Upper lobe of right lung (tissue), 1 donor: ENCODE data around the gene MYO16. TPM values are rescaled to one million over a fixed set of nuclear protein-coding genes. Genes with fewer than 3 reads are reported as not detected.

Experiments
- ATAC-seq: fragments of 200-7000 bp; cut with Tn5 transposase; one replicate; pipeline ENCODE4 v1.9.1; 2020; ENCODE audit warnings: mild to moderate bottlenecking, moderate library complexity
- DNase-seq: peaks from one replicate; pipeline ENCODE4 v3.0.0-alpha.2; 2020
- H3K27ac ChIP-seq: fragments of 200-600 bp; one replicate; pipeline ENCODE4 v1.8.0; 2022
- H3K27me3 ChIP-seq: fragments of 200-600 bp; one replicate; pipeline ENCODE4 v1.8.0; 2022; ENCODE audit warnings: mild to moderate bottlenecking
- H3K36me3 ChIP-seq: fragments of 200-600 bp; one replicate; pipeline ENCODE4 v1.8.0; 2022
- H3K4me1 ChIP-seq: fragments of 200-600 bp; one replicate; pipeline ENCODE4 v1.8.0; 2022
- H3K4me3 ChIP-seq: fragments of 200-600 bp; one replicate; pipeline ENCODE4 v1.8.0; 2022; ENCODE audit warnings: mild to moderate bottlenecking
- H3K9me3 ChIP-seq: fragments of 200-600 bp; one replicate; pipeline ENCODE4 v1.8.0; 2022
- intact Hi-C: fragments of 100-400 bp; cut with DNase I; formaldehyde crosslinking; loops from one replicate; pipeline ENCODE4 v1.11.0; 2022
- total RNA-seq: library from RNA; stranded (reverse); fragmentation: NEBNext Ultra II Directional; extraction: Animal tissue kit (Norgen Biotek cat#: 25700); gene quantifications from one replicate; pipeline ENCODE4 v1.2.1, GENCODE V29; 2021
- TF ChIP-seq, protein P1 (sequence below): fragments of 200-600 bp; IDR thresholded peaks from one replicate; pipeline ENCODE4 v1.8.0; 2022; ENCODE audit warnings: antibody characterized with exemption
- donor health status: DM: no; HTN: yes; CAD: no; lungs with severe emphysema.

The MYO16 gene
- total RNA-seq, 1 donor from 2014 or later: 0.46 TPM

DNA sequence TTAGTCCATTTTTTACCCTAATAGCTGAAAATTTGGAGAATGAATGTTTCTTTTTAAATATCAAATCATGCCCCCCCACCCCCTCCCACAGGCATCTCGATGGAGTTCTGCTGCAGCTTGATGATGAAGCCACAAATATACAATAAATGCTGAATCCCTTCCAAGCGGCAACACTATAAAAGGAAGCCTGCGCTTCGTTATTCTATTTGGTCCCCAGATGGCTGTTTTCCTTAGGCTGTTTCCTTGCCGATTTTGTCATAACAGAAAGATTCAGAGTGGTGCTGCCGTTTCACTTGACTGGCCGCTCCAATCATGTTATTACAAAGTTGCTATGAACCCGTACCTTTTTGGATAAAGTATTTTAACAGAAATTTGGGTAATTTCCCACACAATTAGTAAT lies 79.5 kb downstream of the MYO16 start:
- no peak overlapping the region for H3K4me3 ChIP-seq
- ATAC-seq (no peak), DNase-seq (no peak)
- TF ChIP-seq, protein P1, sequence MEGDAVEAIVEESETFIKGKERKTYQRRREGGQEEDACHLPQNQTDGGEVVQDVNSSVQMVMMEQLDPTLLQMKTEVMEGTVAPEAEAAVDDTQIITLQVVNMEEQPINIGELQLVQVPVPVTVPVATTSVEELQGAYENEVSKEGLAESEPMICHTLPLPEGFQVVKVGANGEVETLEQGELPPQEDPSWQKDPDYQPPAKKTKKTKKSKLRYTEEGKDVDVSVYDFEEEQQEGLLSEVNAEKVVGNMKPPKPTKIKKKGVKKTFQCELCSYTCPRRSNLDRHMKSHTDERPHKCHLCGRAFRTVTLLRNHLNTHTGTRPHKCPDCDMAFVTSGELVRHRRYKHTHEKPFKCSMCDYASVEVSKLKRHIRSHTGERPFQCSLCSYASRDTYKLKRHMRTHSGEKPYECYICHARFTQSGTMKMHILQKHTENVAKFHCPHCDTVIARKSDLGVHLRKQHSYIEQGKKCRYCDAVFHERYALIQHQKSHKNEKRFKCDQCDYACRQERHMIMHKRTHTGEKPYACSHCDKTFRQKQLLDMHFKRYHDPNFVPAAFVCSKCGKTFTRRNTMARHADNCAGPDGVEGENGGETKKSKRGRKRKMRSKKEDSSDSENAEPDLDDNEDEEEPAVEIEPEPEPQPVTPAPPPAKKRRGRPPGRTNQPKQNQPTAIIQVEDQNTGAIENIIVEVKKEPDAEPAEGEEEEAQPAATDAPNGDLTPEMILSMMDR: no peak
- no peak overlapping the region for H3K27ac ChIP-seq
- H3K27me3 ChIP-seq: no peaks in the 10 kb centered on the region
- intact Hi-C loops: no loop called here
- no peaks in the 10 kb centered on the region for H3K4me1 ChIP-seq
- H3K36me3 ChIP-seq: no peaks in the 10 kb centered on the region
- no peaks in the 10 kb centered on the region for H3K9me3 ChIP-seq

DNA sequence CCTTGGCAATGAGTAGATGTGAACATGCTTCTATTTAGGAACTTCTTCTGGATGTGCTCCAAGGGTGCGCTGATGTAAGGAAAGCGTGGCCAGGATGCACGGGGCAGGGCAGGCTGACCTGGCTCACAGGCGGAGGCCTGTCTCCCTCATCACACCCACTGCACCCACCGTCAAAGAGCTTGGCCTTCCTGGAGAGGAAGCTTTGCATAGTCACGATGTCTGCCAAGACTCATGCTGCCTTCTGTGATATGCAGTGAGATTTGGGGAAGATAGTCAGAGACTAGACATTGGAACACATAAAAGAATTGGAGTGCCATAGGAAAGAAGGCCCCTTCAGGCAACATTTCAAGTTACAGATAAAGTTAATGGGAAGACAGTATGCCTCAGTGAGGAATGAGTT lies 82.0 kb downstream of the MYO16 start:
- intact Hi-C loops: no loop called here
- no peaks in the 10 kb centered on the region for H3K36me3 ChIP-seq

DNA sequence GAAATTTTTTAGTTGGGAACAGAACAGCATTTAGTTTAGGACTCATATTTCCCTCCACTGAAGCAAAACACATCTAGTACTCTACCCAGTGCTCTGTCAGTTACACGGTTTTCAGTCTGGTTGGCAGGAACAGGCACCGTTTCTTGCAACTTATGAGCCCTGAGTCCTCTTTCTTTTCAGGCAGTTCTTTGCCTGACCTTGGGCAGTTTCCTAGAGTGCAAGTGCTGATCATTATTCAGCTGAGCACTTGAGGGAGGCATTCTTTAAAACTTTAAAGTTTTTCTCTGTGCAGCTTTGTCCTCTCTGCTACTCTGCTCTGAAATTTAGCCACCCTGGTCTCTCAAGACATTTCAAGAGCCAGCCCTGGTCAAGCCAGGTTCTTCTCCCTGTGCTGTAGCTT lies 96.1 kb downstream of the MYO16 start:
- intact Hi-C loops: no loop called here
- Histone ChIP-seq H3K27ac (no peak overlapping the region), H3K36me3 (no peaks in the 10 kb centered on the region), H3K9me3 (no peaks in the 10 kb centered on the region), H3K4me1 (no peaks in the 10 kb centered on the region), H3K27me3 (no peaks in the 10 kb centered on the region), H3K4me3 (no peak overlapping the region)
- TF ChIP-seq, protein P1: no peak
- no peak for ATAC-seq
- DNase-seq: no peak

More for the DNA sequence above, 82.0 kb downstream of the MYO16 start:
- no peak for ATAC-seq
- DNase-seq: no peak
- TF ChIP-seq, protein P1: no peak
- no peak overlapping the region for H3K4me3 ChIP-seq
- H3K27me3 ChIP-seq: no peaks in the 10 kb centered on the region
- no peaks in the 10 kb centered on the region for H3K4me1 ChIP-seq
- no peaks in the 10 kb centered on the region for H3K9me3 ChIP-seq
- no peak overlapping the region for H3K27ac ChIP-seq

DNA sequence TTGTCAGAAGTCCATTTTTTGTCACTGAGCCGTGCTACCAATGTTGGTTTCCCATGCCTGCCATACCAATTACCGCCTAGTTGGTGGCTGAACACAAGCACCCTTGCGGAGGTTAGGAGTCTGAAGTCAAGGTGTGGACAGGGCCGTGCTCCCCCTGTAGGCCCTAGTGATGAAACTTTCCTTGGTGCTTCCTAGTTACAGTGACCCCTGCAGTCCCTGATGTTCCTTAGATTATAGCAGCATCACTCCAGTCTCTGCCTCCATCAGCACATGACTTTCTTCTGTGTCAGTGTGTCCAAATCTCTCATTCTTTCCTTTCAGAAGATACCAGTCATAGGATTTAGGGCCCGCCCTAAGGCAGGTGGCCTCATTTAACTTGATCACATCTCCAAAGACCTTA lies 99.0 kb downstream of the MYO16 start:
- no peaks in the 10 kb centered on the region for H3K9me3 ChIP-seq
- H3K4me1 ChIP-seq: no peaks in the 10 kb centered on the region
- no peak overlapping the region for H3K27ac ChIP-seq
- TF ChIP-seq, protein P1: no peak
- intact Hi-C loops: no loop called here
- no peak for ATAC-seq
- no peaks in the 10 kb centered on the region for H3K36me3 ChIP-seq
- H3K4me3 ChIP-seq: no peak overlapping the region
- DNase-seq: no peak
- no peaks in the 10 kb centered on the region for H3K27me3 ChIP-seq

DNA sequence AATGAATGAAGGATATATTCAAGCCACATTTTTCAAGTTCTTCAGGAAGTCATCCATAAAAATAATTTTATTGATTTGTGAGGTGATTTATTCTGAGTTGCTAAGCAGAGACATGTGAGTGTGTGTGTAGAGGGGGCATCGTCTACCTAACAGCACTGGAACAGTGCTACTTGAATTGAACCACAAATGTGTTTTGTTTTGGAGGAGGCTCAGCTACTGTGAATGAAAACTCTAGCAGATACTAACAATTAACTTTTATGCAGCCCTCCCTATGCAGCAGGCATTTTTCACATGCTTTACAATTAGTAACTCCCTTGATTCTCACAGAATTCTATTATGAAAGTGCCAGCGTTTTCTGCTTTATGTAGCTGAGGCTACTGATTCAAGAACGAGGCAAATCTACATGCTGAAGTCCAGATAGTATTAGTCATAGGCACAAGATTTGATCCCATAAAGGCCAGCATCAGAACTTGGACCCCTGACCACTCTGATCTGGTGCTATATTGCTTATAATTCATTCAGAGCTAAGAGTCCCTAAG lies 103.7 kb downstream of the MYO16 start:
- Histone ChIP-seq H3K4me1 (no peaks in the 10 kb centered on the region), H3K27me3 (no peaks in the 10 kb centered on the region), H3K4me3 (no peak overlapping the region), H3K36me3 (no peaks in the 10 kb centered on the region), H3K27ac (no peak overlapping the region), H3K9me3 (no peaks in the 10 kb centered on the region)
- DNase-seq: no peak
- intact Hi-C loops: no loop called here
- TF ChIP-seq, protein P1: no peak
- no peak for ATAC-seq

DNA sequence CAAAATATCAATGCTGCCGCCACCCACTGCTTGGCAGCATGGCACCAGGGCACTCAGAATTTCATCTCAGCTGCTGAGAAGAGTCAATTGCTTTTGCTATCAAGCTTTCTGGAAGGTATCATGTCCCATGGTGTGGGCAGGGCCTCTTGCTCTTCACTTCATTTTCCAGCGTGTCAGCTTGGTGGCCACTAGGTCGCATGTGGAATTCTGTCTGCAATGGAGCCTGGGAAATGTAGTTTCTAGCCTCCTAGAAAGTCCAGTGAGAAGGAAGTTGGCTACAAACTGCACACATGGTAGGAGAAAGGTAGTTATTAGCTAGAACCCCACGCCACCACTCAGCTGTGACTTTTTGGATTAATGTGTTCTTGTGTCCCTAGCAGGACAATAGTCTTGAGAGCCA lies 105.3 kb downstream of the MYO16 start:
- no peak for ATAC-seq
- TF ChIP-seq, protein P1: no peak

More for the DNA sequence above, 105.3 kb downstream of the MYO16 start:
- H3K4me1 ChIP-seq: no peaks in the 10 kb centered on the region
- no peaks in the 10 kb centered on the region for H3K9me3 ChIP-seq
- H3K27ac ChIP-seq: no peak overlapping the region
- no peaks in the 10 kb centered on the region for H3K36me3 ChIP-seq
- no peaks in the 10 kb centered on the region for H3K27me3 ChIP-seq
- no peak for DNase-seq
- intact Hi-C loops: no loop called here
- no peak overlapping the region for H3K4me3 ChIP-seq
